CD4-positive, alpha-beta T cell (primary cell): ENCODE data around the gene MKX. TPM values are rescaled to one million over a fixed set of nuclear protein-coding genes. Genes with fewer than 3 reads are reported as not detected.

ENCODE experiments used
- ATAC-seq: fragments of 200-7000 bp; cut with Tn5 transposase; one replicate; pipeline ENCODE4 v1.10.0; 2022; ENCODE audit warnings: mild to moderate bottlenecking; ENCODE audit not compliant: poor library complexity
- CTCF ChIA-PET: fragments of 350-600 bp; sonication (Branson Sonifier 250); formaldehyde crosslinking; loops from one replicate; lab custom pipeline; 2021; ENCODE audit warnings: antibody characterized with exemption, inconsistent platforms; lab: Charles Lee
- POLR2A ChIA-PET: fragments of 350-600 bp; sonication (Branson Sonifier 250); formaldehyde crosslinking; loops from one replicate; lab custom pipeline; 2021; ENCODE audit warnings: antibody characterized with exemption, inconsistent platforms; lab: Charles Lee
- DNase-seq, 14 experiments: peaks; one replicate each; pipeline ENCODE4 v3.0.0-alpha.2; 2013 to 2020; ENCODE audit warnings: mixed read lengths in 2 of 14
- H3K27ac ChIP-seq, 2 donors: one replicate each; pipeline versions ENCODE4 v1.5.1 to v1.7.0; 2013; ENCODE audit warnings: low read length in 2 of 2, low read depth in 1 of 2, mild to moderate bottlenecking in 1 of 2
- H3K27me3 ChIP-seq, 2 experiments: 1 replicate in 1 of 2; 2 replicates in 1 of 2; pipeline versions ENCODE4 v1.6.1 to v1.7.0; 2013; ENCODE audit warnings: low read length in 2 of 2, control low read depth in 1 of 2, mild to moderate bottlenecking in 1 of 2, moderate library complexity in 1 of 2; ENCODE audit not compliant: insufficient read depth in 2 of 2, control insufficient read depth in 1 of 2
- H3K36me3 ChIP-seq: one replicate; pipeline ENCODE4 v1.6.1; 2013; ENCODE audit warnings: low read length, control low read depth; ENCODE audit not compliant: insufficient read depth
- H3K4me1 ChIP-seq: one replicate; pipeline ENCODE4 v1.6.1; 2013; ENCODE audit warnings: low read length, control low read depth; ENCODE audit not compliant: insufficient read depth
- H3K4me3 ChIP-seq: one replicate; pipeline ENCODE4 v1.5.1; 2013; ENCODE audit warnings: mild to moderate bottlenecking, low read length, moderate library complexity
- H3K9me3 ChIP-seq, 2 experiments: 1 replicate in 1 of 2; 2 replicates in 1 of 2; pipeline versions ENCODE4 v1.6.1 to v1.7.0; 2013; ENCODE audit warnings: low read length in 2 of 2, mild to moderate bottlenecking in 2 of 2, control low read depth in 1 of 2, moderate library complexity in 1 of 2; ENCODE audit not compliant: control insufficient read depth in 1 of 2, insufficient read depth in 1 of 2
- H3K27ac Mint-ChIP-seq: one replicate; pipeline ENCODE4 v1.8.0; 2020; ENCODE audit warnings: mixed read lengths
- H3K27me3 Mint-ChIP-seq: one replicate; pipeline ENCODE4 v1.8.0; 2021; ENCODE audit warnings: mixed read lengths
- H3K36me3 Mint-ChIP-seq: one replicate; pipeline ENCODE4 v1.8.0; 2021; ENCODE audit warnings: low read depth, mixed read lengths
- H3K4me1 Mint-ChIP-seq: one replicate; pipeline ENCODE4 v1.8.0; 2021; ENCODE audit warnings: low read depth, mixed read lengths
- H3K4me3 Mint-ChIP-seq: one replicate; pipeline ENCODE4 v1.8.0; 2020; ENCODE audit warnings: mild to moderate bottlenecking, mixed read lengths
- H3K9me3 Mint-ChIP-seq: one replicate; pipeline ENCODE4 v1.8.0; 2020; ENCODE audit warnings: mixed read lengths
- intact Hi-C, 2 experiments: fragments of 100-400 bp; cut with DNase I in 1 of 2; cut with micrococcal nuclease in 1 of 2; formaldehyde crosslinking; loops; one replicate each; pipeline versions ENCODE4 v1.15.1 to v1.9.0; 2023 to 2025; cut with DNase I, micrococcal nuclease
- total RNA-seq, 174 experiments: library from RNA in 2 of 174; stranded (reverse) in 2 of 174; gene quantifications; one replicate each; pipeline ENCODE4 v1.2.3 and lab custom pipeline; 2021 to 2026
- TF ChIP-seq, protein P1 (sequence below): fragments of 200-600 bp; IDR thresholded peaks from one replicate; pipeline ENCODE4 v1.8.0; 2022; ENCODE audit warnings: antibody characterized with exemption, mild to moderate bottlenecking

MKX gene
- total RNA-seq, 2 experiments from 2014 or later, result not detected

DNA sequence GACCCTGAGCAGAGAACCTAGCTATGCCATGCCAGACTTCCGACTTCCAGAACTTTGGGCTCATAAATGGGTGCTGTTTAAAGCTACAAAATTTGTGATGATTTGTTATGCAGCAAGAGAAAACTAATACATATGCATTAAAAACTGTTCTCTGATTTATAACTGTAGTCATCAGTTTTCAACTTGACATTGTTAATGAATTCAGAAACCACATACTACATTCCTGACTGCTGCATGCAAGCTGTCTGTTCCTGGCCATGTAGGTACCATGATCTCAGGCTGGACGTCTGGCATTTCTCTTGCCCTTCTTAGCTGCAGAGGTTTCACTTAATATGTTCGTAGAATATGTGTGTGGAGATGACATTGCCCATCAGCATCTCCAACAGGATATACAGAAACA, 28.4 kb downstream of the MKX start:
- POLR2A ChIA-PET, result no interaction called here
- H3K27ac Mint-ChIP-seq, result no peak overlapping the region

DNA sequence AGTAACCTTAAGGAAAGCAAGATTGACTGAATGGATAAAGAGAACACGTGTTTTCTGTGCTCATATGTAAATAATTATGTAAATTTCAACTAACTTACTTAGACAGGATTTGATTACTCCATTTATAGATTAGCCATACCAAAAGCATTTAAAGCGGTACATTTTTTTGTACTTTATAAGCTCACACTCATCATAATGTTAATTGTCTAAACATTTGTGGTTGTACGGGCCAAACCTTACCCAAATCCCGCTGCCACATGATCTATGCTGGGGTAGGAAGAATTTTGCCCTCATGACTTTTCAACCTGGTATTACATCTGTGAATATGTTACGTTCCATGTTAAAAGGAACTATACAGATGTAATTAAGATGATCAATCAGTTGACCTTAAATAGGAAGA, 29.1 kb downstream of the MKX start:
- ATAC-seq (no peak), DNase-seq (no peak)
- Mint-ChIP-seq H3K9me3 (no peaks in the 10 kb centered on the region), H3K4me3 (no peak overlapping the region), H3K27me3 (peaks cover 64% of the 10 kb centered on the region), H3K4me1 (no peaks in the 10 kb centered on the region), H3K36me3 (no peaks in the 10 kb centered on the region), H3K27ac (no peak overlapping the region)
- ChIA-PET CTCF (interaction anchor here (1.4 kb wide), 1 partner anchor 17 kb away, joined by 3 read pairs; no protein-coding TSS in a partner anchor), POLR2A (no interaction called here)
- Histone ChIP-seq H3K27ac (no peak overlapping the region), H3K36me3 (no peaks in the 10 kb centered on the region), H3K27me3 (peaks cover 0 to 7% of the 10 kb centered on the region in 2 experiments), H3K4me1 (no peaks in the 10 kb centered on the region), H3K4me3 (no peak overlapping the region), H3K9me3 (no peaks in the 10 kb centered on the region)
- TF ChIP-seq, protein P1, sequence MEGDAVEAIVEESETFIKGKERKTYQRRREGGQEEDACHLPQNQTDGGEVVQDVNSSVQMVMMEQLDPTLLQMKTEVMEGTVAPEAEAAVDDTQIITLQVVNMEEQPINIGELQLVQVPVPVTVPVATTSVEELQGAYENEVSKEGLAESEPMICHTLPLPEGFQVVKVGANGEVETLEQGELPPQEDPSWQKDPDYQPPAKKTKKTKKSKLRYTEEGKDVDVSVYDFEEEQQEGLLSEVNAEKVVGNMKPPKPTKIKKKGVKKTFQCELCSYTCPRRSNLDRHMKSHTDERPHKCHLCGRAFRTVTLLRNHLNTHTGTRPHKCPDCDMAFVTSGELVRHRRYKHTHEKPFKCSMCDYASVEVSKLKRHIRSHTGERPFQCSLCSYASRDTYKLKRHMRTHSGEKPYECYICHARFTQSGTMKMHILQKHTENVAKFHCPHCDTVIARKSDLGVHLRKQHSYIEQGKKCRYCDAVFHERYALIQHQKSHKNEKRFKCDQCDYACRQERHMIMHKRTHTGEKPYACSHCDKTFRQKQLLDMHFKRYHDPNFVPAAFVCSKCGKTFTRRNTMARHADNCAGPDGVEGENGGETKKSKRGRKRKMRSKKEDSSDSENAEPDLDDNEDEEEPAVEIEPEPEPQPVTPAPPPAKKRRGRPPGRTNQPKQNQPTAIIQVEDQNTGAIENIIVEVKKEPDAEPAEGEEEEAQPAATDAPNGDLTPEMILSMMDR, result no peak
- intact Hi-C loops, result no loop called here

More for the DNA sequence above, 28.4 kb downstream of the MKX start:
- Histone ChIP-seq H3K4me1 (no peaks in the 10 kb centered on the region), H3K27ac (no peak overlapping the region), H3K36me3 (no peaks in the 10 kb centered on the region), H3K27me3 (peaks cover 0 to 7% of the 10 kb centered on the region in 2 experiments), H3K9me3 (no peaks in the 10 kb centered on the region), H3K4me3 (no peak overlapping the region)
- intact Hi-C loops, result no loop called here
- no peak overlapping the region for H3K4me3 Mint-ChIP-seq
- H3K4me1 Mint-ChIP-seq, result no peaks in the 10 kb centered on the region
- no peak for DNase-seq
- H3K27me3 Mint-ChIP-seq, result peaks cover 63% of the 10 kb centered on the region
- TF ChIP-seq, protein P1, result no peak
- no peaks in the 10 kb centered on the region for H3K36me3 Mint-ChIP-seq
- CTCF ChIA-PET, result interaction anchor here (0.5 to 1.4 kb wide), 2 partner anchors 18 to 611 kb away, joined by 3 read pairs; no protein-coding TSS in a partner anchor
- H3K9me3 Mint-ChIP-seq, result no peaks in the 10 kb centered on the region
- ATAC-seq, result no peak

DNA sequence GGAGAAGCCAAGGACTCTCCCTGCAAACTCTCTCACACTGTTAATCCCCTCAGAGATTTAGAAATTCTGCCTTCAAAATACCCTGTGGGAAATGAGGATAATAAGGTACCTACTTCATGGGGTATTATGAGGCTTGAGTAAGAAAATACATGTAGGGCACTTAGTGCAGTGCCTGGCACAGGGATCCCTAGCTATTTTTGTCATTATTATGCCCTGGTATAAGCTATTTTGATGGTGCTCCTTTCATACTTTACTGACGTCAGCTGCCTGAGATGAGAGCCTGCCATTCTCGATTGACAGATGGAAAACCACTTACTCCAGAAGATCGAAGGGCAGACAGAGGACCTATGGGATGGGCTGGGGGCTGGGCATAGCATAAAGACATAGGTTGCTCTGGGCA, 30.1 kb downstream of the MKX start:
- intact Hi-C loops, result no loop called here
- peaks cover 56% of the 10 kb centered on the region for H3K27me3 Mint-ChIP-seq

More for the DNA sequence above, 30.1 kb downstream of the MKX start:
- Histone ChIP-seq H3K27ac (no peak overlapping the region), H3K36me3 (no peaks in the 10 kb centered on the region), H3K4me1 (no peaks in the 10 kb centered on the region), H3K27me3 (peaks cover 0 to 7% of the 10 kb centered on the region in 2 experiments), H3K4me3 (no peak overlapping the region), H3K9me3 (no peaks in the 10 kb centered on the region)
- Mint-ChIP-seq H3K9me3 (no peaks in the 10 kb centered on the region), H3K4me1 (no peaks in the 10 kb centered on the region), H3K27ac (no peak overlapping the region), H3K4me3 (no peak overlapping the region), H3K36me3 (no peaks in the 10 kb centered on the region)
- DNase-seq (no peak), ATAC-seq (no peak)
- TF ChIP-seq, protein P1, result no peak
- ChIA-PET CTCF (interaction anchor here (1.4 kb wide), 1 partner anchor 16 kb away, joined by 3 read pairs; no protein-coding TSS in a partner anchor), POLR2A (no interaction called here)
